GM21447 (cell line): ENCODE results near the gene UCN.
"Not testable (repeated sequence)": the region's sequence is repeated elsewhere in the genome, so short reads cannot be mapped to it uniquely, and the experiment has no call there.

ENCODE experiments used
- ATAC-seq: cut with Tn5 transposase; IDR thresholded peaks from one replicate; pipeline ENCODE4 v1.9.1; 2021; ENCODE audit not compliant: unreplicated experiment

Gene UCN

GRCh38 chr2:27285481-27285880 is 22.8 kb downstream of the UCN start:
- no peak for ATAC-seq

- ATAC-seq = no peak
These were observed 23.2 kb downstream of the UCN start for GRCh38 chr2:27284996-27285395.

GRCh38 chr2:27282892-27283291 is 25.4 kb downstream of the UCN start:
- no peak for ATAC-seq

- no peak for ATAC-seq
These were observed 26.2 kb downstream of the UCN start, which contains the start of gene TRIM54 for GRCh38 chr2:27281855-27282559. Gene TRIM54, plus strand, starts transcription at chr2:27282429. Its CDS starts 303 bp downstream, at chr2:27282732.

- ATAC-seq = no peak
These were observed 26.8 kb downstream of the UCN start for GRCh38 chr2:27281442-27281841.

- no peak for ATAC-seq
These were observed 27.4 kb downstream of the UCN start for GRCh38 chr2:27280826-27281225.

GRCh38 chr2:27278010-27278409 is 30.2 kb downstream of the UCN start:
- no peak for ATAC-seq

GRCh38 chr2:27275211-27276150 is 32.8 kb downstream of the UCN start, which contains the start of gene DNAJC5G:
Gene DNAJC5G, plus strand, starts transcription at chr2:27275433. Its CDS starts 1,296 bp downstream, at chr2:27276729.
- no peak for ATAC-seq

GRCh38 chr2:27272537-27273522 is 35.4 kb downstream of the UCN start:
- ATAC-seq = not testable (repeated sequence)

GRCh38 chr2:27271631-27272340 is 36.5 kb downstream of the UCN start:
- ATAC-seq = no peak

- no peak for ATAC-seq
These were observed 37.6 kb downstream of the UCN start for GRCh38 chr2:27270670-27271069.

- ATAC-seq = no peak
These were observed 38.1 kb downstream of the UCN start for GRCh38 chr2:27270131-27270530.

- ATAC-seq = not testable (repeated sequence)
These were observed 39.9 kb downstream of the UCN start for GRCh38 chr2:27268296-27268695.

GRCh38 chr2:27265536-27265870 is 42.7 kb downstream of the UCN start:
- ATAC-seq = no peak

- ATAC-seq = no peak
These were observed 43.3 kb downstream of the UCN start for GRCh38 chr2:27264753-27265535.

- ATAC-seq = no peak
These were observed 43.9 kb downstream of the UCN start for GRCh38 chr2:27264253-27264752.

GRCh38 chr2:27263287-27264252 is 44.7 kb downstream of the UCN start:
- ATAC-seq = no peak
